Activated CD4-positive, alpha-beta T cell treated with anti-CD3 and anti-CD28 coated beads for 1 hour (primary cell): ENCODE data around the gene SMARCD3.

ENCODE experiments used
- DNase-seq: peaks from one replicate; pipeline ENCODE4 v3.0.0-alpha.2; 2020

SMARCD3 gene

DNA sequence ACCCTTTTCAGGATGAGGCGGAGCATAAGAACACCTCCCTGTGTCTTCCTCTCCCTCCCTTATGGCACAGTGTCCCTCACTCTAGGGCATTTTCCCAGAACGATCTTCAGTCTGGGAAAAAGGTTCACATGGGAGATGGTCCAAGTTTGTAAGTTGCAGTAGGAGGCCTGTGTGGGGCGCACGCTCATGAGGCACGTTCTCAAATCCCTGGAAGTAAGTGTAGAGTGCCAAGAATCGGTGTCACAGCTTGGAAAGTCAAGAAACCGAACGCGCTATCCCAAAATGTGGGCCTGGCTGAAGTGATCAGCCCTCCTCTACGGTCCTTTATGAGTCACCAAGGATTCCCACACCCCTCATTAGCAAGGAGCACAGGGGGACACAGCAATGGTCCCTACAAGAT lies 23.9 kb upstream of the SMARCD3 start:
- no peak for DNase-seq

DNA sequence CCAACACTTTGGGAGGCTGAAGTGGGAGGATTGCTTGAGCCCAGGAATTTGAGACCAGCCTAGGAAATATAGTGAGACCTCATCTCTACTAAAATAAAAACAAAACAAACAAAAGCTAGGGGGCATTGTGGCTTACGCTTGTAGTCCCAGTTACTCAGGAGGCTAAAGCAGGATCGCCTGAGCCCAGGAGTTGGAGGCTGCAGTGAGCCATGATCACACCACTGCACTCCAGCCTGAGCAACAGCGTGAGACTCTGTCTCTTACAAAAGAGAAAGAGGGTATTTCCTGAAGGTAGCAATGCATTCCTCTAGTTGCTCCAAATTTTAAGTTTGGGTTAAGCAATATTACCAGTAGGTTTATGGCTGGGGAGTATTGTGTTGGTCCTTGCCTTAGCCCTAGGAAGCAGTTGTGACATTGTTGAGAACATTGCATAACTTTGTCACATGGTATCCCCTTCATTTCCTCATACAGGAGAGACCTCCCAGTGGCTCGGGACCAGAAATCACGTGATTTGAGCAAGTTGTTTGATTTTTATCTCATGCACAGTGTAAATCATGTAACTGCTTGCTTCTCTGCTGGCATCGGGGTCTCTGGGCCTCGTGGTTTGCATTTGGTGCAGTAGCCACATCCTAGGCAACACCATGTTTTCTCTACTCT lies 23.3 kb upstream of the SMARCD3 start:
- DNase-seq, result no peak

DNA sequence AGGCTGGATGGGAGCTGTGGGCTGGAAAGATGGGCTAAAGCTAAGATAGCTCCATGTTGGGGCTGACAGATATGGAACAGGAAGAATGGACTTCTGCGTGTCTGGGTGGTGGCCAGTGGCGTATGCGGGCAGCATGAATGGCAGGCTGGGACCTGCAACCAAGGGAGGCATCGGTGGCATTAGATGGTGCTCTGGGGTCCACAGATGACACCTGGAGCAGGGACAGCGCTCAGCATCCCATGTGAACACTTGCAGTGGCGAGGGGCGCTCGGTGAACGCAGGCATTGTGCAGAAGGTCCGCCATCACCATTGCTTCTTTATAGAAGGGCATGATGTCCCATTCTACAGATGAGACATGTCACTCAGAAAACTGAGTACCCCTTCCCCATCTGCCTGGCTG lies 21.0 kb upstream of the SMARCD3 start:
- DNase-seq, result no peak

- DNase-seq, result no peak
Observed at GRCh38 chr7:151265351-151265931, 16.9 kb upstream of the SMARCD3 start.

GRCh38 chr7:151264615-151265014 lies 16.1 kb upstream of the SMARCD3 start:
- DNase-seq, result no peak

DNA sequence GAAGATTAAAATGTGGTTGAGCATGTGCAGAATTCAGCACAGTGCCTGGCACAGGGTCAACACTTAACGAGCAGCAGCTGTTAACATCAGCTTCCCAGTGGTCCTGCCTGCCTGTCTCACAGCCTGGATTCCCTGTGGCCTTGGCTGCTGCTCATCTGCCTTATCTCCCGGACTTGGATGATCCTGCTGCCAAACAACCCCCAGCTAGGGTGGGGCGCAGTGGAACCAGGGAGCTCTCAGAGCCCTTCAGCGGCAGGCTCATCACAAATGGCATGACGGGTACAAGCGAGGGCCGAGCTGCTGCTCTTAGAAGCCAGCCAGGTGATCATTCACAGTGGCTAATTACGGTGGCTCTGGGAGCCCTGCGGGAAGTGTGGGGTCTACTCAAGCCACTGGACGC lies 13.0 kb upstream of the SMARCD3 start:
- no peak for DNase-seq

GRCh38 chr7:151260883-151261282 lies 12.4 kb upstream of the SMARCD3 start:
- DNase-seq, result no peak

DNA sequence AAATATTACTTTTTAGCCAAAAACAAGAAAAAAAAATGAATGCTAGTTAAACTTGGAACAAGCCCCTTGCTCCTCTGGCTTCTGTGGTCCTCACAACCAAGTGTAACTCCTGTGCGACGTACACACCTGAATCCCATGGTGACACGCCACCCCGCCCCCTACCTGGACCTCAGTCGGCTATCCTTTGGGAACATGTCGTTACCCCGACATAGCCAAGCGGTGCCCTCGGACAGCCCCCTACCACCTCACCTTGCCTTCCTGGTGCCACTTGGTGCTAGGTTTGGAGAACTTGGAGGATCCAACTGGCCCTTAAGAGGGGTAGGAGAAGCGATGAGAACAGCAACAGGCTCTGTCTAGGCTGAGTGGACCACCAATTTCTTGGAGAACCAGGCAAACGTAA lies 12.0 kb upstream of the SMARCD3 start:
- no peak for DNase-seq

GRCh38 chr7:151257990-151258389 lies 9.5 kb upstream of the SMARCD3 start:
- no peak for DNase-seq

GRCh38 chr7:151256410-151257045 lies 8.0 kb upstream of the SMARCD3 start:
- DNase-seq, result no peak

- no peak for DNase-seq
Observed at GRCh38 chr7:151255390-151255789, 6.9 kb upstream of the SMARCD3 start.

DNA sequence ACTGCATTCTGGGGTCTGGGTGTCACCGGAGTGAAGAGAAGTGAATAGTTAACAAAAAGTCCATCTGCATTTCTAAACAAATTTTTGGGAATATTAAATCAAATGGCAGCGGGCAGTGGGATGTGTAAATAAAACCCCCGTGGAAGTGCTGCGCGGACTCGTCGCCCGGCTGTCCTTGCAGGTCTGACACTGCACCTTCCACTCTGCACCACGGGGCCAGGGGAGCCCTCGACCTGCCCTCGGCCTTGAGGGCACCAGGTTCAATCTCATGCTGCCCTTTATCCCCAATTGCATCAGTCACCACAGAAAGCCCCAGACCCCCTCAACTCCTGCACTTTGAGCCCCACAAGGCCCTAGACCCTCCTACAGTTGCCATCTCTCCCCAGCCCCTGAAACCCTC lies 6.4 kb upstream of the SMARCD3 start:
- no peak for DNase-seq

- DNase-seq, result no peak
Observed at GRCh38 chr7:151254316-151254715, 5.8 kb upstream of the SMARCD3 start.

DNA sequence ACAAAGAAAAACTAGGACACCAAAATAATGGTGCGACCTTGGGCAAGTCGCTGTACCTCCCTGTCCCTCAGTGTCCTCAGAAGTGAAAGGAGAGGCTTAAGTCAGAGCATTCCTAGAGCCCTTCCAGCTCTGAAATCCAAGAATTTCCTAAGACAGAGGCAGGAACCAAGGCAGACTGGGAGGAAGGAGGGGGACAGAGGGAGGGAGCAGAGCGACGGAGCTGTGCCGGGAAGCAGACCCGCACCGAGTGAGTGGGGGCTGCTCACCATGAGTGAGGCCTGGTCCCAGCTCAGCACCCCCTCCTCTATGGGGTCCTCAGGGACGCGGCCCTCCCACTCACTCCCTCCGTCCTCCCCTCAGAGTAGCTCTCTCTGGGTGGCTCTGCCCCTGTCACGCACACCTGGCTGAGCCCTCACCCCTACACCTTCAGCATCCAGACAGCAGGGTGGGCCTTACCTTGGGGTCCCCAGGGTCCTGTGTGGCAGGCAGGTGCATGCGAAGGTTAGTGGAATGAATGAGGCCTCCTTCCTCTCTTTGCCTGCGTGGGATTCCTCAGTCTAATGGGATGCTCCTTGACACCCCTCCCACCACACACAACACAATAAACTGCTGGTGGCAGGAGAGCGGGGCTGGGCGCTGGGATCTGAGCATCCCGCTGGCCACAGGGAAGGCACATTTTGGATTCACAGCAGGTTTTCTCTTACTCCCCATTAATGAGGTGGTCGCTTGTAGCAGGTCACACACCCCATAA lies 4.6 kb upstream of the SMARCD3 start:
- no peak for DNase-seq

GRCh38 chr7:151252561-151252835 lies 4.0 kb upstream of the SMARCD3 start:
- no peak for DNase-seq

- no peak for DNase-seq
Observed at GRCh38 chr7:151251689-151252560, 3.4 kb upstream of the SMARCD3 start.

DNA sequence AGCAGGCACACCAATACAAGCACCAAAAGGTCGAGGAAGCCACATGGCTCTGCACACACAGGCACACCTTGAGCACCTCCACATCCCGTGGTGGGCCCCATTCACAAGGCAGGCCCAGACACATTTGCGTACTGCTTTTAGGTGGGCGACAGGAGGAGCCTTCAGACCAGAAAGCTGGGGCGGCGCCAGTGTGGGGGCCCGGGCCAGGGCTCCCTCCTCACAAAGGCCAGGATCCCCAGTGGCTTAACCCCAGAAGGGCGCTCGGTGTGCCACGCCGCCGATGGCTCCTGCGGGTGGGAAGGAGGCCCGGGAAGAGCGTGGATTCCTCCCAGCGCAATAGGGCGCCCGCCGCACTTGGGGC lies 2.8 kb upstream of the SMARCD3 start:
- no peak for DNase-seq

DNA sequence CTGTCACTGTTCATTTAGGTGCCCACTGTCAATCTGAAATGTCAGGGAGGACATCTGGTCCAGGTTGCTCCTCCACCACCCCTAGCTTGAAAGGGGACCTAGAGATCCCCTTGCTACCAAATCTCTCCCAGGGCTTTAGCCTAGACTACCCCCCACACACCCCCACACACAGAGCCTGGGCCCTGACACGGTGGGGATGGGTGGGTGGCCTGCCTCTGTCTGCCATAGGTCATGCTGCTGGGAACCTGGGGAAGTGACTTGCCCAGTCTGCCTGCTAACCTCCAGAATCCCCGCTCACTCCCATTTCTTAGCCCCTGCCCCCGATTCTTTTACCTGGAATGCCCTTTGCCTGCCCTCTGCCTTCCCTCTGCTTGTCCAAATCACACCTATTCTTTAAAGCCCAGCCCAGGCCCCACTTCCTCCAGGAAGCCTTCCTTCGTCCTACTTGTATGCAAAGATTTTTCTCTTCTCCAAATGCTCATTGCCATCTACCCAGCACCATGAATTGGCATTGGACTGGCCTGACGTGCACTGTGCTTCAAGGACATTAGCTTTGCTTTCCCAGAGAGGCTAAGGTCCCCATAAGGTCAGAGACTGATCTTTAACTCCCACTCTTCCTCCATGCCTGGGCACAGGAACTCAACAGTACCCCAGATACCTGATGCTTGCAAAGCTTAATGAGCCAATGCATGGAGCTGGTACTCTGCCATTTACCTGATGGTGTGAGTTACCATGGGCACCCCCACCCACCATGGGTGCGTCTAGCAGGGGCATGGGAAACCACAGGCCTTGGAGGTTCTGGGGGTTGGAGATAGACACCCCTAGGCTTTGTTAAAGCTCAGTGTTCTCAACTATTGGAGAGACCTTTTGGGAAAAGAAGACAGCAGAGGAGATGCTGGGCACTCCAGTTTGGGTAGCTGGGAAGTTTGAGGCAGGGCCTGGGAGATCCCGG lies 2.0 kb upstream of the SMARCD3 start:
- DNase-seq, result no peak

GRCh38 chr7:151249732-151250072 lies 1.2 kb upstream of the SMARCD3 start:
- no peak for DNase-seq

- no peak for DNase-seq
Observed at GRCh38 chr7:151249034-151249731, 689 bp upstream of the SMARCD3 start.

GRCh38 chr7:151247611-151248345 lies 716 bp downstream of the SMARCD3 start:
- no peak for DNase-seq
